Epithelial cell of proximal tubule (primary cell): Measurements from ENCODE around the gene HIP1R. TPM values are rescaled to one million over a fixed set of nuclear protein-coding genes. Genes with fewer than 3 reads are reported as not detected.
"Not testable (repeated sequence)": the region's sequence is repeated elsewhere in the genome, so short reads cannot be mapped to it uniquely, and the experiment has no call there.

Experiments used
- DNase-seq: peaks from one replicate; pipeline ENCODE4 v3.0.0-alpha.2; 2011; ENCODE audit warnings: low read depth
- H3K4me3 ChIP-seq: 2 replicates; pipeline ENCODE4 v1.5.1; 2011; ENCODE audit warnings: low read depth, mild to moderate bottlenecking, low read length
- CTCF ChIP-seq: conservative IDR thresholded peaks from 2 replicates; pipeline ENCODE4 v1.5.1; 2012; ENCODE audit warnings: low read depth, mild to moderate bottlenecking, low read length
- total RNA-seq: library from RNA; depleted of rRNA; stranded (reverse); fragments of >200 nt; gene quantifications from 2 replicates; pipeline ENCODE4 v1.2.3, GENCODE V29; 2015

HIP1R gene
- total RNA-seq, 1 donor from 2014 or later: 91.0 TPM

- no peak for TF ChIP-seq CTCF
- H3K4me3 ChIP-seq: no peak overlapping the region
- DNase-seq: no peak
Observed at GRCh38 chr12:122795807-122796206, 39.5 kb upstream of the HIP1R start.

- no peak for TF ChIP-seq CTCF
- no peak overlapping the region for H3K4me3 ChIP-seq
- no peak for DNase-seq
Observed at GRCh38 chr12:122799641-122800243, 35.5 kb upstream of the HIP1R start.

GRCh38 chr12:122803937-122804336, 31.3 kb upstream of the HIP1R start:
- no peak overlapping the region for H3K4me3 ChIP-seq
- DNase-seq: no peak
- no peak for TF ChIP-seq CTCF

GRCh38 chr12:122804957-122805356, 30.3 kb upstream of the HIP1R start:
- not testable (repeated sequence) for DNase-seq, H3K4me3 ChIP-seq

GRCh38 chr12:122807651-122808050, 27.6 kb upstream of the HIP1R start:
- no peak for DNase-seq
- no peak overlapping the region for H3K4me3 ChIP-seq
- TF ChIP-seq CTCF: no peak

GRCh38 chr12:122811777-122812176, 23.5 kb upstream of the HIP1R start:
- no peak for TF ChIP-seq CTCF
- DNase-seq: no peak
- no peak overlapping the region for H3K4me3 ChIP-seq

- no peak for TF ChIP-seq CTCF
- no peak for DNase-seq
- no peak overlapping the region for H3K4me3 ChIP-seq
Observed at GRCh38 chr12:122813310-122813713, 21.9 kb upstream of the HIP1R start.
